IPS-11a (cell line): ENCODE measurements around the gene ABLIM2.

ENCODE experiments used
- H3K4me3 ChIP-seq: one replicate; pipeline ENCODE4 v1.5.1; 2013; ENCODE audit warnings: low read depth, low read length, control low read depth

Gene ABLIM2

GRCh38 chr4:8087921-8088495 is 70.6 kb downstream of the ABLIM2 start:
- no peak overlapping the region for H3K4me3 ChIP-seq

DNA sequence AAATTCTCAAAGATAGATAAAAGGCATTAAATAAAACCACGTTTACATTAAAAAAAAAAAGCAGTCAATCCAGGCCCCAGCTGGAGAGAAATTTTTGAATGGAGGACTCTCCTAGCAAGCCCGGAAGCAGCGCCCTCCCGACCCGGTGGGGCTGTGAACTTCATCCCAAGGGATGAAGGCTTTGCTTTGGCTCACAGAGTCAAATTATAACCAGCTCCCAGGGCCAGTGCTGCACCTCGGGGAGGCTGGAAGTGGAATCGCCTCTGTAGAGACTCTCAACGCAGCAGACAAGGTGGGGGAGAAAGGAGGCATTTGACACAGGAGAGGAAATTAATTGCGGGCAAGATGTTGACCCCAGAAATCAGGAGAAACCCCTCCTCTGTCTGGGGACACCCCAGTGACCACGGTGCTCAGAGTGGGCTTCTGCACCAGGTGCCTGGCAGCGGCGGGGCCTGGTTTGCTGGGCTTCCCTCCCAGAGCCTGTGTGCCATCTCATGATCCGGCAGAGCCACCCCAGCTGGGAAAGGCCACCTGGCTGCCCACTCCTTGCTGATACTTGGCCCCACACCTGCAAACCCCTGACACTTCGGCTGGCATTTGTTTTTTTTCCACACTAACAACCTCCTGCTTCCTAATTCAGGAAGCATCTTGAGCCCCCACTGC is 71.7 kb downstream of the ABLIM2 start:
- H3K4me3 ChIP-seq, result no peak overlapping the region

GRCh38 chr4:8085491-8086117 is 73.0 kb downstream of the ABLIM2 start:
- no peak overlapping the region for H3K4me3 ChIP-seq

- no peak overlapping the region for H3K4me3 ChIP-seq
Measured at GRCh38 chr4:8084712-8085490, 73.7 kb downstream of the ABLIM2 start.

DNA sequence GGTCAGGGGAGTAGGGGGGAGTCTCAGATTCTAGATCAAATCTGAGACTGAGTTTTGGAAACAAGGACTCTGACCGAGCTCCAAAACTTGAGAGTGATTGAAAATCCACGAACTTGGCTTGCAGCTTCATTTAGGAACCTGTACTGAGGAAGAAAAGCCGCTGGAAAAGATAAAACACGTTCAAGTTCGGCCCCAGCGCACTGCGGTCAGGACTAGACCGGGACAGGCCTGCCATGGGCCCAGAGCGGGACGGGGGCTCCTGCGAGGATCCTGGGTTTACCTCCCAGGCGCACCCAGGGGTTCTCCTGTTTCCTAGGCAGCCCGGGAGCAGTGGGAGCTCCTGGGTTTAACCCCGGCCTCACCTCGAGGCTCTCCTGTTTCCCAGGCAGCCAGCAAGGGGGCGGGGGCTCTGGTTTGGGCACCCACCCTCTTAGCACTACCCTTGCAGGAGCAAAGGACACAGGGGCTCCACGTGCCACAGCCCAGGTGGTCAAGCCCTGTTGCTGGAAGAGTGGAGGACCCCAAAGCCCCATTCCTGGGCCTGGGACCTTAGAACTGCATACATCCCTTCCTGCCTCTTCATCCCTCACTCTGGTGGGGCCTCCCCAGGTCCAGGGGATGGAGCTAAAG is 74.5 kb downstream of the ABLIM2 start:
- H3K4me3 ChIP-seq, result no peak overlapping the region

DNA sequence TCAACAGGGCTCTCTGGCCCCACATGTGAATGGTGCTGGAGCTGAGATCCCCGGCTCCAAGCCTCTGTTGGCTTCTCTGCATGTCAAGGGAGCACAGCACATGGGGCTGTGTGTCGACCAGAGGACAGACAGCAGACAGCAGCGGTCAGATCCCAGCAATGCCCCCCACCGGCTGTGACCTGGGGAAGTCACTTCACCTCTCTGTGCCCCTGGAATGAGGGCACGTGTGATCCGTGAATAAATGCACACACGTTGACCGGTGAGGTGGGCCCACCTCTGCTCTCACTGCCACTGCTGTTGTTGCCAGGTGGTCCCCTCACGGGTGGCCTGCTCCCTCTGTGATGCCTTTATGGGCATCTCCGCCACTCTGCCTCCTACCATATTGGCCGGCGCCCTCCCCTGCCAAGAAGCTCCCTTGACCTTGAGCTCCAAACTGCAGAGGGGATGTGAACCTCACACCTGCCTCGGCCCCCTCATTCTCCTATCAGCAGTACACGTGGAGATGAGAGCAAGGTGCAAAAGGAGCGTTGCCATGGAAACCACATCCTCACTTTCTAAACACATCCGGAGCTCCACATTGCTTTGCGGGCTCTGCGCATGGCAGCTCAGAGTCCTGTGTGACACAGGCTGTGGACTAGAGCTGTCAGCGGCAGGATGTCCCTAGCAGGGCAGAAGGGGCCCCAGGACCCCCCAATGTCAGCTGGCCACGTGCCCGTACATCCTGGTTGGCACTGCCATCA is 75.4 kb downstream of the ABLIM2 start:
- H3K4me3 ChIP-seq, result no peak overlapping the region

DNA sequence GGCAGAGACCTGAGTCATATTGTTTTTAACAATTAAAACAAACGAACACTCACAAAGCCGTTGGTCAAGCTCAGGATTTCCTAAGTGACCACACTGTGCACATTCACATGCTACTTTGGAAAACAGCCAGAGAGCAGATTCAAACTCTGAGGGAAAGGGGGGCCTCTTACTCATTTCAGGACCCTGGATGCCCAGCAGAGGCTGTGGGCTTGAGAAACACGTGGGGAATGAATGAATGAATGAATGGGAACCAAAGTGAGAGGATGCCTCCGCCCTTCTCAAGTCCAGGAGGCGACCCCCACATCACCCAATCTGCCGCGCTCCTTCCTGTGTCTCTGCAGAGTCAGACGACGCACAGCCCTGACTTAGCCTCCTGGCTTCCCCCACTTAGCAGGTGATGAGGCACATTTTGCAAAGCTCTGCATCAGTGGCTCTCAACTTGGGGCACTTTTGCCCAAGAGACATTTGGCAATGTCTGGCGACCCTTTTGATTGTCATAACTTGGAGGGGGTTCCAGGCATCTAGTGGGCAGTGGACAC is 76.0 kb downstream of the ABLIM2 start:
- no peak overlapping the region for H3K4me3 ChIP-seq

GRCh38 chr4:8081621-8082516 is 76.7 kb downstream of the ABLIM2 start:
- H3K4me3 ChIP-seq, result no peak overlapping the region

- no peak overlapping the region for H3K4me3 ChIP-seq
Measured at GRCh38 chr4:8081171-8081570, 77.4 kb downstream of the ABLIM2 start.

DNA sequence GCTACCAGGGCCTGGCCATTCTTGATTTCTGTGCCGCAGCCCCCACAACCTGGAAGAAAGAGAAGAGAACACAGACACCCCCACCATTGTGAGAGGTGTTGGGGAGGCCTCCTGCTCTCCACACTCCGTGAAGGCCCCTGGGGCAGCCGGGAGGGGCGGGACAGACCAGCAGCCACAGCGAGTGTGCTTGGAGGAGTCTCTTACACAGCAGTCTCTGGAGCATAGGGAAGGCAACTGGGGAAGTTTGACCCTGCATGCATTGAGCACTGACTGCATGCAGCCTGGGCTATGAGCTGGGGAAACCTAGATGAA is 77.9 kb downstream of the ABLIM2 start:
- H3K4me3 ChIP-seq, result no peak overlapping the region

- no peak overlapping the region for H3K4me3 ChIP-seq
Measured at GRCh38 chr4:8079916-8080753, 78.5 kb downstream of the ABLIM2 start.

DNA sequence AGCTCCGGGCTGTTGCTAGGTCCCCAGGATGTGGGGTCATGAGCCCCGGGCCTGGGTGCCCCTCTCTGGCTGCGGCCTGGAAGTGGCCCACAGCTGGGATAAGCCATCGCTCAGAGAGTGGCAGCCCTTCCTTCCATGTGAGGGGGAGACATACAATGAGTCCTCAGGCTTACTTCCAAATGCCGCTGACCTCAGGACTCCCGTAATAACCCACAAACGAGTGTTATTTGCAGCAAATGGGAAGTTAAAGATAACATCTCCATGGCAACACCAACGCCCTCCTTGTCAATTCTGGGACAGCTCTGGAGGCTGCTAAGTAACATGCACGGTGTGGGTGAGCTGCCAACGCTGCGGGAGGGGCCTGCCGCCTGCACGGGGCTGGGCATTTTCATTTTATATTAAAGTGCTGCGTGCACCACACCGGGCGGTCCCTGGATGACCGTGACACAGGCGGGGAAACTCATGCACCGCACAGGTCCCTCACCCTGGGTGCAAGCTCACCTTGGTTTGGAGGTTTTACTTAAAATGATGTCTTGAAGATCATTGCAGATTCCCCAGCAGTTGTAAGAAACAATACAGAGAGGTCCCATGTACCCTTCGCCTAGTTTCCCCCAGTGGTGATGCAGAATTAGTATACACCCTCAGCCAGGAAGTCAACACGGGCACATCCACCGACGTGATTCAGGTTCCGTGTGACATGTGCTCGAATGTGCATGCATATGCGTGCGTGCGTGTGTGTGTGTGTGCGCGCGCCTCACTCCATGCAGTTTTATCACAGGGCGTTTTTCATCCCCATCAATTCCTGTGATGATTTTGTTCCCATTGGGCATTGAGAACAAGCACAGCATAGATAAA is 79.4 kb downstream of the ABLIM2 start:
- H3K4me3 ChIP-seq, result no peak overlapping the region

DNA sequence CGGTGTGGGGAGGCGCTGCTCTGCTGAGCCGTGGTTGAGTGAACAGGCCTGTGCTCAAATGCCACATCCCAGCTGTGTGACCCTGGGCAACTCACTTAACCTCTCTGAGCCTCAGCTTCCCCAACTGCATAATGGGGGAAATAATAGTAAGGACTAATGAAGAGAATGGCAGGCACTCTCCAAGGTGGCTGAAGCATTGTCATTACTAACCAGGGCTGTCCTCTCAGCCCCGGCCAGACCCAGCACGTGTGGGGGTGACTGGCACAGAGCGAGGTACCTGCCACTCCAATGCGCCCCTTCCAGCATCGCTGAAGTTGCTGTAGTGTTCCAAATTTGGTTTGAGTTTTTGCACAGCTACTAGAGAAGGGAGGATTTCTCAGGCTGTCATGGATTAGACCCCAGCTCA is 80.0 kb downstream of the ABLIM2 start:
- H3K4me3 ChIP-seq, result no peak overlapping the region

DNA sequence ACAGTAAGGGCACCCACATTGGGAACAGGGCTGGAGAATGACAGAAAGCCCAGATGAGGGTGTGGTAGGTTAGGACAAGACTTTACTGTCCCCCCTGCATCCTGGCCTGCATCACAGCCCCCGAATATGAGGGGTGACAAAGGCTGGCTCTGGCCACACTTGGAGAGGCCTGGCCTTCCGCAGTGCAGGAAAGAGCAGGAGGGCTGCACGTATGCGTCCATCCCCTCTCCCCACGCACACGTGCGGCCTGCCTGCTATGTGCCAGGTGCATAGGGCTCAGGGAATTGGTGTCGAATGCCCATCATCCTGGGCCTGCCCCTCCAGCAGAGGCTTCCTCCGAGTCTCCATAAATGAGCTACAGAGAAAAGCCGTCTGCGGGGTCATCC is 80.5 kb downstream of the ABLIM2 start:
- H3K4me3 ChIP-seq, result no peak overlapping the region

- no peak overlapping the region for H3K4me3 ChIP-seq
Measured at GRCh38 chr4:8077181-8078108, 81.2 kb downstream of the ABLIM2 start.

DNA sequence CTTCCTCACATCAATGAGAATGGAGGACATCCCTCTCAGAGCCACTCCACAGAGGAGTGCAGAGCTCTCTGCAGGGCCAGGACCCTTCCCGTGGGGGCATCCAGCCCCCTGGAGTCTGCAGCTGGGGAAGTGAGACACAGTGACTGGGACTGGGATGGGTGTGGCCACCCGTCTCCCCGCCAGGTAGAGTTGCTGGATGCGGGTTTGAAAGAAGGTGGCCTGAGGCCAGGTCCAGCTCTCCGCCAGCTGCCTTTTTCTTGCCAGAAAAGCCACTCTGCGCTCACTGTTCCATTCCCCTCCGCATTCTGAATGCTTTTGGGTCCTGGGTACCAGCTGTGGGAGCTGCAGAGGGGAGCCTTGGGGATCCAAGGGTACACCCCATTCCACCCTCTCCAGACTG is 82.6 kb downstream of the ABLIM2 start:
- no peak overlapping the region for H3K4me3 ChIP-seq
